ENCODE results near the gene FASTK.

Gene FASTK

DNA sequence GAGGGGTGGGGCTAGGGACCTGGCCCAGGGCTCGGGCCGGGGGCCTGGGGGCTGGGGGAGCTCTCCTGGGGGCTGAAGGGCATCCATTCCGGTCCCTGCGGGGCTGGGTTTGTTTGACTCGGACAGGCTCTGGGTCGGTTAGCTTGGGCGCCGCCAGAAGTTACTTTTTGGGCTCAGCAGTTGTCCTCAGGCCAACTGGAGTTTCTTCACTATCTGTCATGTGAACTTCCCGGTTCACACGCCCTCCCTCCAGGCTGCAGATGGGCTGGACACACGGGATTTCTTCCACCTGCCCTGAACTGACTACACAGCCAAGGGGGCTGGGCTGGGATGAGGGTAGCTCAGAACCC, 17.4 kb downstream of the FASTK start:
- no peak for DNase-seq

DNA sequence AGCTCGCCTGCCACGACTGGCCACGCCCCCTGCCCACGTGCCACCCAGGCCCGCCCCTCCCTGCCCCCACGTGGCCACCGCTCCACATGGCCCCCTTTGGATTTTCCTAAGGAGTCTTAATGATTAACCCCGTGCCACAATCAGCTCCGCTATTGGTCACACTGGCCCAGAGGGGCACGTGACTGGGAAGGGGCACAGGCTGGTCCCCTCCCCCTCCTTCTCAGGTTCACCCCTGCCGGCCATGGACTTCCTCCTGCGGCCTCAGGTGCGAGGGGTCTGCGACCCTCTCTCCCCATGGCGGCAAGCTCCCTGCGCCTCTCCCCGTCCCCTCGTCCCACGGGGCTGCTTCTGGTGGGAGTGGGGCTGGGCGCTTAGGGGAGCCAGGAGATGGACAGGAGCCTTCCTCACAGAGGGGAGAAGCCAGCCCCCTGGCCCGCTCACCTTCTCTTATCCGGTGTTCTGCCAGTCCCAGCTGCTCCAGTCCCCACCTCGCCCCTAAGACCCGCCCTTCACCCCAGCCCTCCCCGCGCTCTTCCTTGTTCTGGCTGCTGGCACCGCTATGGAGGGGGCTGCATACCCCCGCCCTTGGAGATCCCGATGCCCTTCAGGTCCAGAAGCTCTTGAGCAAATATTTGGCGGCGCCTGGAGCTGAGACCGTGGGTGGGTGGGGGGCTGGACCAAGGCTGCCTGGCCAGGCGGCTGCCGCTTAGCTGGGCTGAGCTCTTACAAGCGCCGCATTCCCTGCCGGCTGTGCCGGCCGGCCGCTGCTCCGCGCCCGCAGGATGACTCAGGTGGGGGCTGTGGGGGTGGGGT, 18.0 kb downstream of the FASTK start:
- DNase-seq = no peak

DNA sequence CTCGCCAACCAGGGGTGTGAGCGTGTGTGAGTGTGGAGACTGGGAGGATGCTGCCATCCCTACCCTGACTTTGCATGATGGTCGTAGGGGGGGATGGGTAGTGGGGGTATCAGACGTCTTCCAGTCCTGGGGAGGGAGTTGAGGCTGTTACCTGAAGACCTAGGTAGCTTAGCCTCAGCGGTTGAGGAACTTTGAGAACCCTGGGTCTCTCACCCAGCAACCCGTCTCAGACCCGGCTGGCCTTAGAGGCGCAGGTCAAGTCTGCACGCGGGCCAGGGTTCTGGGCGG, 18.6 kb downstream of the FASTK start:
- no peak for DNase-seq

DNA sequence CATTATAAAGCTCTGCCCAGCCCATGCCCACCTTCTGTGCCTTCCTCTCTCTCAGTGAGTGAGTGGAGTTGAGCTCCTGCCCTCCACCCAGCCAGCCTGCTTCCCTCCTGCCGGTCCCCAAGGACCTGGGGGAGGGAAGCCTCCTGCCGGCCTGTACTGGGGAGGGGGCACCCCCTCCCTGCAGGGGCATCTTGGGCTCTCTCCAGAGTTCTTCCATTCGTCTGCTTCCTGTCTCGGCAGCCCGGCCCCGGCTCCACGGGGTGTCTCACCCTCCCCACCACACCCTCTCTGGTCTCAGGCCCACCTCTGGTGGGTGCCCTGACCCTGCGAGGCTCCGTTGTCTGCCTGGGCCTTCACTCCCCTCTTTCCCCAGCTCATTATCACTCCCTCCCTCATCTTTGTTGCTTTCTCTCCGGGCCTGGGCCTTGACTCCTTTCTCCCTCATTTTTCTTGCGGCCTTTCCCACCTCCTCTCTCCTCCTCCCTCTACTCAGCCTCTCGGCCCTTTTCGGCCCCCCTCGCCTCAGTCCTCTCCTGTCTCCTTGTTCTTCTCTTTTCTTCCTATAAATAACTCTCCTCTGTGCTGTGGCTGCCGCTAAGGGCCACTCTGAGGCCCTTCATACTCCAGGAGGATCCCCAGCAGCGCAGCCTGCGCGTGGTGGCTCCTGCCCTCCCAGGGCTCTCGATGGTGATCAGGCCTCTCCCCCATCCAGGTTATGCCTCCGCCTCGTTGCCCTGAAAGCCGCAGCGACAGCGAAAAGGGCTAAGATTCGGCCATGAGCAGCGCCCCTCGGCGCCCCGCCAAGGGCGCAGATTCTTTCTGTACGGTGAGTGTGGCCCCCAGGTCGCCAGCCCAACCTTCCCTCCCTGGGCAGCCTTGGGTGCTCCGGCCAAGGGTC, 19.1 kb downstream of the FASTK start:
- no peak for DNase-seq

DNA sequence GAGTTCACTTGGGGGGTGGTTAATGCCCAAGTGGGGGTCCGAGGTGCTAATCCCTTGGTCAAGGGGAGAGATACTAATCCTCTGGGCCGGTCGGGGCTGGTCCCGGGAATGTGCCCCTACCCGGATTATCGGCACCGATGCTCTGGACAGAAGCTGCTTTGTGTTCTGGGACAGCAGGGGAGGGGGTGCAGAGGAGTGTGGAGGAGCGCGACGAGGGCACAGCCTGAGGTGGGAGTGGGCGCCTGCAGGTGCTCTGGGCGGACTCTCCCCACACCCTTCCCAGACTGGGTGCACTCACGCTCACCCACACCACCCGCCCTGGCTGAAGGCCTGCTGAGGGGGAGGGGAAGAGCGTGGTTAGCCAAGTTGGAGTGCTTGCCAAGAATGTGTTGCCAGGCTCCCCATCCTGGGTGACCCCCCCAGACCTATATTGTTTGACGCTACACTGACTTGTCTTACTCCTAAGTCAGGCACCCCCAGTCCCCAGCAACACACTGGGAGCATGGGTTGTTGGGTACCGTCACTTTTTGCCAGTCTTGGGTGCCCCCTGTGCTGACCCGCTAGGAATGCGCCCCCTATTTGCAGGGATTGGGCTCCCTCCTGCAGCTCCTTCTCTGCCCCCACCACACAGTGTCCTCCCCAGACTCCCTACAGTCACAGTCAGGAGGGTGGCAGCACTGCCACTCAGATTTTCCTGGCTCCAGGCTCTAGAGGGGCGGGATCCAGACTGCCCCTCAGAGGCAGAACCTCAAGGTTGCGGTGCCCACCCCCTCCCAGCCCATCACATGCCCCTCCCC, 20.0 kb downstream of the FASTK start:
- DNase-seq = peak in 1 of 2 experiments; percentile 17

DNA sequence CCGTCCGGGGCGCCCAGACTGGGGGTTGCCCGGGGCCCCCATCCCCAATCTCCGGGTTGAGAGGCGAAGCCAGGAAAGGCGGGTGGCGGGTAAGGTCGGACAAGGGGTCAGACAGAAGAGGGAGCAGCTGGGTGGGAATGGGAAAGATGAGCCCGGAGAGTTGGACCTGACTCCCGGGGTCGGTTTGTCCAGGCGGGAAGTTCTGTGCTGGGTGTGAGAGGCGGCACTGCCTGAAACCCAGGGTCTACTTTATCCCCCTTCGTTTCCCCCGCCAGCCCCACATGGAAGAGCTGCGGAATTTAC, 20.5 kb downstream of the FASTK start:
- no peak for DNase-seq

DNA sequence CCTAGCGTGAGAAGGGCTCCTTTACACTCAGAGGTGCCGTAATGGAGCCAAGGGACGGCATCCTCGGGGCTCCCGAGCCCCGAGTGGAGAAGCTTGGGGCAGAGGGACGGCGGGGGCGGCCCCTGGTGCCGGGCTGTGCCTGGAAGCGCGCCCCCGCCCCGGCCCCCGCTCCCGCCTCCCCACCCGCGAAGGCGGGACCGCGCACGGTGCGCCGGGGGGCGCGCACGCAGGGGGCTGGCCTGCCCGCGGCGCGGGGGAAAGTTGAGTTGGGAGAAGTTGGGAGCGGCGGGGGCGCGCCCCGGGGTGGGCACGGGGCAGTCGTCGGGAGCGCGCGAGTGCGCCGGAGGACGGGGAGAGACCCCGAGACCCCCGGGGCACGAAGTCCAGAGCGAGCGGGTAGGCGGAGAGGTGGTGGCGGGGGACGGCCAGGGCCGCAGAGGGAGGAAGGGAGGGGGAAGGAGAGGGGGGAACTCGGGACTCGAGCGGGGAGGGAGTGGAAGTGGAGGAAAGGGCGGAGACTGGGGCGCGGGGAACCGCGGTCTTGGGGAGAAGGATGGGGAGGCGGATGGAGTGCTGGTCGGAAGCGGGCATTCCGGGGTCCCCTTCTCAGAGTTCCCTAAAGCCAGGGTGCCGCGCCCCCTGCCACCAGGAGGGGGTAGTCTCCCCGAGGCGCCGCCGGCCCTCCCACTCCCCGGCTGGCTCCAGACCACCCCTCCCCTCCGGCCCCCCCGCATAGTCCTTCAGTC, 21.1 kb downstream of the FASTK start, which contains the start of gene SLC4A2:
SLC4A2 (plus strand) TSS at position 223 of the 746 bp plus-strand sequence. CDS start 2,399 bp downstream, outside the sequence.
- DNase-seq = peak; percentile 42 to 77

DNA sequence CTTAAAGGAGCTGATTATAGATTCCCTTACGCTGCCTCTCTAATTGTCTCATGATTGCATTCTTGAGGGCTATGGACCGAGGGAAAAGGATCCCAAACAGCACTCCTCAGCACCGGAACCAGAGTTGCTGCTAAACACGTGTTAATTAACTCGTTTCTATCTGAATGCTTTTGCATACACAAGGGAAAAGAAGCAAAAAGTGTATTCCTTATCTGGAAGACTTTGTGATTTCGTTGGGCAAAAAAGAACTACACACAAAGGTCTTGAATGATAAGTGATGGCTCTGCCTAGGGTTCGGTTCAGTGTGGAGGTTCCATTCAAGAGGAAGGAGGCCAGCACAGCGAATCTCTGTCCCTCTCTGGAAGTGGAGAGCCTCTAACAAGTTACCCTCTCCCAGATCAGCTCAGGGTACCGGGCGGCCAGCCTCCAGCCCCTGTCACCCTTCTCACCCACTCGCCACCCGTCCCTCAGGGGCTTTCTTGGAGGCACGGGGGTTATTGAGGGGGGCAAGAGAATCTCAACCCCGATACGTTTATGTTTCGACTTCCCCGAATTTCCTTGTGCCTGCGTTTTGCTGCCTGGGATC, 21.7 kb downstream of the FASTK start:
- DNase-seq = no peak

DNA sequence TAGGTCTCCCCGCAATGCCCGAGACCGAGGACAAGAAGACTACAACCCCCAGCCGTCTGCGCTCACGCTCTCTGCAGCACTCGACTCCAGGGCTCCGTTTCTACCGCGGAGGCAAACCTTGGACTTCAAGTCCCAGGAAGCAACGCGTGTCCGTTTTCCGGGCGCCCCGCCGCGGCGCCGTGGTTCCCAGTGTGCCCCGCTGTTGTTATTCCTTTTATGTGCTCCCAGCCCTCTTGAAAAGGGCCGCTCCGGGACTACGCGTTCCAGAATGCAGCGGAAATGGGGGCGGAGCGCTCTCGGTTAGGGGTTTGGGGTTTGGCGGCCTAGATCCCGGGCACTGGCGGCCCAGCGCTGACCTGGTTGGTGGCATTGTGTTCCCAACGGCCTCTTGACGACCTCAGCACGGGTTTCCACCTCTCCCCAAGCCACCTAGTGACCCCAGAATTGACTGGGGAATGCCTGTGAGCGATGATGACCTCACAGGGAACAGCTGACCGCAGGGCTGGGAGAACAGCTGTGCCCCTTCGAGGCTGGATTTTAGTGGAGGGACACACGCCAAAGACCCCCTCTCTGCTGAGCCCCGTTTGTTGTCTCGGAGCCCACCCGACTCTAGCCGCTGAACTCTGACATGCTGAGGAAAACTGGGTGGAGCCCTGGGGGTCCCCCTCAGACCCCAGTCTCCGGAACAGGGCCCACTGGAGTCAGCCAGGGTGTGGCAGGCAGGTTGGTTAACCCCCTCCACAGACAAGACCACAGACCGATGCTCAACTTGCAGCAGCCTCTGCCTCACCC, 22.4 kb downstream of the FASTK start:
- peak; percentile 99 for DNase-seq

DNA sequence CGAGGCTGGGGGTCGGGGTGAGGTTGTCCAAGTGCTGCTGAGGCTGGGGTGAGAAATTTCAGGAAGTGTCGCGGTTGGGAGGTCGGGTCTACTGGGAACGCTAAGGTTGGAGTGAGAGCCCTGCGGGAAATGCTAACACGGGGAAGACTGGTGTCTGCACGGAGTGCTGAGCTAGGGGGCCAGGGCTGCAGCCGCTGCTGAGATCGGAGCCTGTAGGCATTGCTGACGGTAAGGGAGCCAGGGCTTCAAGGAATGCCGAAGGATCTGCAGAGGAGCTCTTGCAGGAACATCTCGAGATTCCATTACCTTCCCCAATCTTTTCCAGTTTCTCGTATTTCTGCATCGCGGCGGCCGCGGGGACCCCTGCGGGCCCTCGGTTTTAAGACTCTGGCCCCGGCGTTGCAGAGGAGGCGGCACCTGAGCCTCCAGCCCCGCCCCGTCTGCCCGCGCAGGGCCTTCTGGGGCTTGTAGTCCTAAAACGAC, 23.1 kb downstream of the FASTK start, which contains the start of gene CDK5:
CDK5 (minus strand) TSS at position 392 of the 483 bp plus-strand sequence; CDS start at position 343, 49 bp downstream.
- no peak for DNase-seq

DNA sequence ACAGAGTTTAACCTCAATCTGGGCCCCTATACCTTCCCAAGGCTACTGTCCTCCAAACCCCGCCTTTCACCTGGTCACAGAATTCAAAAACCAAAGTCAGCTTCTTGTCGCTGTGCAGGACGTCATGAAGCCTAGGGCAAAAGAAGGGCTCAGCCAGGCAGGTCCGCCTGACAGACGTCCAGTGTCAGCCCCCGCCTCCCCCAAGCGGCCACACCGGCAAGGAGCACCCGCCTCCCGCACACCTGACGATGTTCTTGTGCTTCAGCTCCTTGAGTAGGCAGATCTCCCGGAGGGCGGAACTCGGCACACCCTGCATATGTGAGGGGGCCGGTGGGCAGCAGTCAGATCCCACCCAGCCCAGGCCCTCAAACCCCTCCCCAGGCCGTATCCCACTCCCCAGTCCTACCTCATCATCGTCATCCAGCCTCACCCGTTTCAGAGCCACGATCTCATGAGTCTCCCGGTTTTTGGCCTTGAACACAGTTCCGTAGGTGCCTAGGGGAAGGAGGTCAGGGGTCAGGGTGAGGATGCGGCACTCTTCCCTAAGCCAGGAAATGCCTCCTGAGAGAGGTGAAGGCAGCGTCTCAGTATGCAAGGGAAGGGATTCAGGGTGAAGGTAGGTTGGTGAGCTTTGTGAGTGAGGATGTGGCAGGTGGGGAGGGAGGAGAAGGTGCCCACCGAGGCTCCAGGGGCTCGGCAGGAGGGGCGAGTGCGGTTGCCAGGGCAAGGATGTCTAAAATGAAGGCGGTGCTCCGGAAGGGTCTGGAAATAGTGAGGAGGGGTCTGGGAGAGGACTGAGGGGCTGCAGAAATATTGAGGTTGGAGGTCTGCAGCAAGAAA, 23.7 kb downstream of the FASTK start:
- no peak for DNase-seq

DNA sequence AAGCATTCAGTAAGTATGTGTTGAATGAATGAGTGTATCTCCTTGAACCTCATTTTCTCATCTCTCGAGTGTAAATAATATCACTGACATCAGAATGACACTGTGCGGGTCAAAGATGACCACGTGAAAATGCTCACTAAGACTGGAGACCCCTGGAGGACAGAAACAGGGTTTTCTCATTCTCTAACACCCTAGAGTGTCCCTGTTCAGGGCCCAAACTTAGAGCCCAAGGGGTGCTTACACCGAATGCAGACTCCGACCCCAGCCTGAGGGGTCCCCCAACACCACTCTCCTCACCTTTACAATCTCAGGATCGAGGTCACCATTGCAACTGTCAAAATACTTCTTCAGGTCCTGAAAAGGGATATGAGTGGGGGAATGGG, 24.3 kb downstream of the FASTK start:
- no peak for DNase-seq

DNA sequence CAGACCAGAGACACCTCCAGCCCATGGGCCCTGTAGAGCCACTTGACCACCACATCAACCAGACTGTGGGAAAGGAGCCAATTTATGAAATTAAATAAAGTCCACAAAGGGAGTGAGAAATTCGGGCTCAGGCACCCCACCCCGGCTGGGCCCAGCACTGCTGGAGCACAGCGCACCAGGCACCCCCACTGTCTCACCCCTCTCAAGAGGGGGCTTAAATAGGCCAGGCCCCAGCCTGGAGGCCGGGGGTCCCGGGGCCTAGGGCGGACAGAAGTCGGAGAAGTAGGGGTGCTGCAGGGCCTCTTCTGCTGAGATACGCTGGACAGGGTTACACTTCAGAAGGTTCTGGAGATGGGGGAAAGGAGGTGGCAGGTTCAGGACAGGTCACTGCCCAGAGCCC, 26.9 kb downstream of the FASTK start:
- no peak for DNase-seq

DNA sequence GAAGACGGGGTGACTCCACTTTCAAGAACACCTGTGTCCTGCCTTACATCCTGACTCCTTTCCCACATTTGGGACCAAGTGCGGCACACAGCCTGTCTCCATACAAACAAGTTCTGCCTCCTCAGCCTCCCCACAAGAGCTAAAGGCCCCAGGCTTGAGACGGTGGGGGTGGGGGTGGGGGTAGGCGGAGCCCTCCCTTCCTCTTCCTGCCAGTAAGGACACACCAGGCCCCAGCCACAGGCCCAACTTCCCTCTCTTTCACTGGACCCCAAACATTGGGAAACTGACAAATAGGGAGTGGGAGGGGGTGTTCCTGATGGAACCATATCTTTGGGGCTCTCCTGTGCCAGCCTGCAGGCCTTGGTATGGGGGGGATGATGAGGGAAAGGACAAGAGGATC, 27.5 kb downstream of the FASTK start:
- DNase-seq = no peak

DNA sequence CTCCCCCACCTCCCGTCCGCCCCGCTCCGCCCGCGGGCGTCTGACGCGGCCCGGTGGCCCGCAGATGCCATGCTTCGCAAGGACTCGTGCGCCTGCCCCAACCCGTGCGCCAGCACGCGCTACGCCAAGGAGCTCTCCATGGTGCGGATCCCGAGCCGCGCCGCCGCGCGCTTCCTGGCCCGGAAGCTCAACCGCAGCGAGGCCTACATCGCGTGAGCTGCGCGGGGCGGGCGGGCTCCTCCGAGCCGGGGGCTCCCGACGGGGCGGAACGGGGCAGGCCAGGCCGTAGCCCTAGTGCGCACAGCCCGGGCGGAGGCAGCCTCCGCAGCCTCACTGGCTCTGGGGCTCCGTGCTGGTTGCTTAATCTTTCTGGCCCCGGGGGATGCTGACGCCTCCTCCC, 29.5 kb downstream of the FASTK start:
- no peak for DNase-seq

DNA sequence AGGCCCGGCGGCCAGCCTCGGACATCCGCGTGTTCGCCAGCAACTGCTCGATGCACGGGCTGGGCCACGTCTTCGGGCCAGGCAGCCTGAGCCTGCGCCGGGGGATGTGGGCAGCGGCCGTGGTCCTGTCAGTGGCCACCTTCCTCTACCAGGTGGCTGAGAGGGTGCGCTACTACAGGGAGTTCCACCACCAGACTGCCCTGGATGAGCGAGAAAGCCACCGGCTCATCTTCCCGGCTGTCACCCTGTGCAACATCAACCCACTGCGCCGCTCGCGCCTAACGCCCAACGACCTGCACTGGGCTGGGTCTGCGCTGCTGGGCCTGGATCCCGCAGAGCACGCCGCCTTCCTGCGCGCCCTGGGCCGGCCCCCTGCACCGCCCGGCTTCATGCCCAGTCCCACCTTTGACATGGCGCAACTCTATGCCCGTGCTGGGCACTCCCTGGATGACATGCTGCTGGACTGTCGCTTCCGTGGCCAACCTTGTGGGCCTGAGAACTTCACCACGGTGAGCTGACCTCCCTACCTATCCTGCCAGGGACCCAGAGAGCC, 31.6 kb downstream of the FASTK start:
- no peak for DNase-seq

DNA sequence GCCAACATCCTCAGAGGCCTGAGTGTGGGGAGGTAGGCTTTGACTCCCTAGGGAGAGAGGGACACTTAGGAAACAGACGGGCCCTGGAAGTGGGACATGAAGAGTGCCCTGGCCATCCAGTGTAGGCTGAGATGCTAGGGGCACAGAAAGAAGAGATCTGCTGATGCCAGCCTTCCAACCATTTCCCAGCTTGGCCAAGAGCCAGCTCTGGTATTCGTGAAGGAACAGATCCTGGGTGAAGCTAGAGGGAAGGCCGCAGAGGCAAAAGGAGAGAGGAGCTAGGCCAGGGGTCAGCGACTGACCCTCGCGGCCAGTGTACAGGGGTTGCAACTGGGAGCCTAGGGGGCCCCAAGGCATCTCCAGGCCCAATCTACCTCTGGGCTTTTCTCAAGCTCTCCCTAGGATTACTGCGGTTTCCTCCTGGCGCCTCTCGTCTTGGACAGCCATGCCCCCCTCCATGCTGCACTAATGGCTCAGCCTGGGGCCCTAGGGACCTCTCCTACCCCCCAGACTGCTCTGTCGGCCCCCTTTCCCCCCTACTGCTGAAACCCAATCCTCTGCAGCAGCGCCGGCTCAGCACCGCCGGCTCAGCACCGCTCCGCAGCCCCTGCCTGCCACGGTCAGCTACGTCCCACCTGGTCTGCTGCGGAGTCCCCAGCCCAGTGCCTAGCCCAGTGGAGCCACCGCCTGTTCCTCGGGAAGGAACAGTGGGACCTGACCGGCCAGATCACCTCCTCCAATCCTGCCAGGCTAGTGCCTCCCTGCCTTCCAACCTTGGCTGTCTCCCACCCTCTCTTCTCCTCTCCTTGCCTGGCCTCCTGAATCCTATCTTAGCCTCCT, 32.4 kb downstream of the FASTK start, which contains the start of gene ASIC3:
ASIC3 (plus strand) TSS at position 556 of the 840 bp plus-strand sequence. CDS start 355 bp downstream, outside the sequence.
- DNase-seq = no peak

DNA sequence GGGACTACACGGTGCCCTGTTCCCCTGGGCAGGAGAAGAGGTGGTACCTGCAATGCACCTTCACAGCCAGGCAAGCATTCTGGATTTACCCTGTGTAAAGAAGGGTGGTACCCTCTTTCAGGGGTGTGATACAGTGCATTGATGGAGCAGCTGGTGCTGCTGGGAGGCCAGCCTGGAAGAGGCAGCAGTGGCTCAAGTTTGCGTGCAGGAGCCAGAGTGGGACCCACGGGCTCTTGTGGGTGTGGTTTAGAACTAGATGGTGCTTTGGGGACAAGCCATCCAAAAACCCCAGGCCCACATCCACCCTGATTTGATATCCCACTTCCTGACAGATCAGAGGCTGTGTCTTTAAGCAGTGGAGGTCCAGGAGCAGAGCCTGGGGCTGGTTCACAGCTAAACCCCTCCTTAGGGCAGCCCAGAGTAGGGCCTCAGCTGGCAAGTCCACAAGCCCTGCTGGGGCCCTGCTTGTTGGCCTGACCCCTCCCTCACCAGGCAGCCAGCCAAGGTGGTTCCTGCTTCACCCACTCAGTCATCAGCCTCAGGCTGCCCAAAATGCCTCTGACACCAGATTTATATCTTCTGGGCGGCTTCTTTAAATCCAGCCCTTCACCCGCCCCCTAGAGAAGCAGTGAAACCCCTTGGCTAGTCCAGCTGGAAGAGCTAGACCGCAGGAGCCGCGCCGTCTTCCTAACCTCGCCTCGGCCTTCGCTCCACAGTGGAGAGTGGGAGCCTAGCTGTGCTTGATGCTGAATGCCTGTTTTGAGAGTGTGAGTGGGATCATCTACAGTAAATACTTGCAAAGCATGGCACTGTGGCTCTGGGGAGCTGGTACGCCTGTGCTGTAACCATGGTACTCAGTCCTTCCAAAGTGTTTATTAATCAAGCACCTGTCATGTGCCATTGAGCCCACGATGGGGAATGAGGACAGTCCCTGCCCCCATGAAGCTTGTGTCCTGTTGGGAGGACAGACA, 33.7 kb downstream of the FASTK start:
- DNase-seq = peak; percentile 35 to 49
